ENCODE results near the gene ULK1.

- TF ChIP-seq POLR2A (IDR thresholded peaks at IDR 0.05; ENCODE audit: low read depth, low read length) (no peak), TAF1 (IDR thresholded peaks at IDR 0.05; ENCODE audit: low read depth, low read length) (no peak), POLR2AphosphoS5 (IDR thresholded peaks at IDR 0.05; ENCODE audit: low read depth, low read length) (no peak), PAX5 (IDR thresholded peaks at IDR 0.05; ENCODE audit: insufficient read depth, low read length, severe bottlenecking) (no peak), POU2F2 (IDR thresholded peaks at IDR 0.05; ENCODE audit: low read depth, low read length) (no peak)
Observed at GRCh38 chr12:131897276-131897675, 2.9 kb downstream of the ULK1 start.
